Pancreas (tissue), 10 donors: ENCODE results near the gene RHO. TPM values are rescaled to one million over a fixed set of nuclear protein-coding genes. Genes with fewer than 3 reads are reported as not detected.

Source experiments
- ATAC-seq, 4 donors: fragments of 200-7000 bp; cut with Tn5 transposase; one replicate each; pipeline versions ENCODE4 v1.8.0 to v1.9.1; 2020; ENCODE audit warnings: mild to moderate bottlenecking in 4 of 4, moderate library complexity in 4 of 4
- DNase-seq, 6 donors: peaks; one replicate each; pipeline ENCODE4 v3.0.0-alpha.2; 2020
- FAIRE-seq: peaks from 2 replicates; lab custom pipeline; 2012; peaks lifted over from hg19 to GRCh38; lab: Jason Lieb, UNC
- H3K27ac ChIP-seq, 4 donors: fragments of 200-600 bp; sonication (generic); 1 replicate in 3 of 4; 2 replicates in 1 of 4; pipeline versions ENCODE4 v1.5.0 to v1.8.0; 2020
- H3K27me3 ChIP-seq, 4 donors: fragments of 200-600 bp; one replicate each; pipeline ENCODE4 v1.8.0; 2021
- H3K36me3 ChIP-seq, 3 donors: fragments of 200-600 bp; sonication (generic) in 1 of 3; one replicate each; pipeline versions ENCODE4 v1.5.0 to v1.8.0; 2020 to 2021
- H3K4me1 ChIP-seq, 3 donors: fragments of 200-600 bp; one replicate each; pipeline ENCODE4 v1.8.0; 2021
- H3K4me3 ChIP-seq, 4 donors: fragments of 200-600 bp; sonication (generic) in 2 of 4; one replicate each; pipeline versions ENCODE4 v1.5.0 to v1.8.0; 2020 to 2021
- H3K9me3 ChIP-seq, 4 donors: fragments of 200-600 bp; one replicate each; pipeline ENCODE4 v1.8.0; 2021
- CTCF ChIP-seq, 4 donors: fragments of 200-600 bp; sonication (generic) in 3 of 4; IDR thresholded peaks; one replicate each; pipeline versions ENCODE4 v1.5.0 to v1.8.0; 2021; ENCODE audit warnings: antibody characterized with exemption in 4 of 4
- WGBS, 2 donors: extraction: QIAGEN DNeasy Blood & Tissue Kit; methylation state at CpG; one replicate each; pipeline ENCODE4 v1.1.7; 2013; 5-methylcytosine and 5-hydroxymethylcytosine counted together
- intact Hi-C, 3 donors: fragments of 100-400 bp; cut with DNase I; formaldehyde crosslinking; loops; one replicate each; pipeline versions ENCODE4 v1.11.1 to v1.14.2; 2022
- polyA plus RNA-seq, 2 donors: library from polyadenylated mRNA; stranded (reverse); fragments of 200-250 nt; gene quantifications; one replicate each; pipeline ENCODE4 v1.2.3, GENCODE V29; 2013
- total RNA-seq, 6 donors: library from RNA; stranded (reverse); fragmentation: NEBNext Ultra II Directional in 4 of 6; extraction: Animal tissue kit (Norgen Biotek cat#: 25700) in 4 of 6; gene quantifications; one replicate each; pipeline versions ENCODE4 v1.2.1 to v1.2.4, GENCODE V29; 2021 to 2023
- donor health status: healthy with polysubstance abuse.
- donor health status: DM: no; HTN: no; CAD: no; lungs with moderate emphysema.
- donor health status: DM: no; HTN: no; CAD: no.
- donor health status: control.
- donor health status: control.
- donor health status: Bipolar disorder and iron deficiency.
- donor health status: DM: yes; HTN: yes; CAD: no.
- donor health status: DM: no; HTN: no; CAD: no.
- donor health status: DM: no; HTN: no; CAD: no.
- donor health status: DM: yes; HTN: yes; CAD: no.

The RHO gene
- total and polyA plus RNA-seq, 8 donors, result 0.05 TPM; not detected in 7

- H3K27ac ChIP-seq, result no peak overlapping the region
- 68 to 69% methylated on average over 19 of the region's 19 CpGs for WGBS, 2 donors
- DNase-seq, result peak in 4 of 6 donors; percentile 41 to 58 (median 49)
- no peaks in the 10 kb centered on the region for H3K9me3 ChIP-seq
- peaks cover 0 to 4% (median 0%) of the 10 kb centered on the region in 3 donors for H3K4me1 ChIP-seq
- H3K27me3 ChIP-seq, result no peaks in the 10 kb centered on the region
- H3K36me3 ChIP-seq, result no peaks in the 10 kb centered on the region
- peak; percentile 55 to 93 (median 88) for ATAC-seq
- no peak for FAIRE-seq
- TF ChIP-seq CTCF (IDR thresholded peaks at IDR 0.05), result no peak
- intact Hi-C loops, result no loop called here
- H3K4me3 ChIP-seq, result no peak overlapping the region
Observed at GRCh38 chr3:129548104-129548965, 19.9 kb downstream of the RHO start.

- no peak for FAIRE-seq
- no peak overlapping the region for H3K27ac ChIP-seq
- H3K4me1 ChIP-seq, result peaks cover 0 to 4% (median 0%) of the 10 kb centered on the region in 3 donors
- intact Hi-C loops, result no loop called here
- no peaks in the 10 kb centered on the region for H3K27me3 ChIP-seq
- no peak overlapping the region for H3K4me3 ChIP-seq
- DNase-seq, result no peak
- no peak for ATAC-seq
- no peaks in the 10 kb centered on the region for H3K9me3 ChIP-seq
- no peak for TF ChIP-seq CTCF (IDR thresholded peaks at IDR 0.05)
- no peaks in the 10 kb centered on the region for H3K36me3 ChIP-seq
- WGBS, 2 donors, result 85 to 90% methylated on average over 17 to 18 of the region's 18 CpGs
Observed at GRCh38 chr3:129549006-129549800, 20.8 kb downstream of the RHO start.

- WGBS, 2 donors, result 92% methylated on average over 3 of the region's 3 CpGs
- no peak for ATAC-seq
- intact Hi-C loops, result no loop called here
Observed at GRCh38 chr3:129549805-129550204, 21.4 kb downstream of the RHO start.

GRCh38 chr3:129552287-129553050 lies 24.0 kb downstream of the RHO start:
- Histone ChIP-seq H3K4me3 (no peak overlapping the region), H3K36me3 (no peaks in the 10 kb centered on the region), H3K27me3 (no peaks in the 10 kb centered on the region), H3K9me3 (no peaks in the 10 kb centered on the region), H3K27ac (no peak overlapping the region), H3K4me1 (peaks cover 0 to 4% (median 0%) of the 10 kb centered on the region in 3 donors)
- 81 to 83% methylated on average over 10 of the region's 10 CpGs for WGBS, 2 donors
- no peak for TF ChIP-seq CTCF (IDR thresholded peaks at IDR 0.05)
- no peak for FAIRE-seq
- DNase-seq, result peak in 1 of 6 donors; percentile 31
- ATAC-seq, result no peak
- intact Hi-C loops, result no loop called here

More at GRCh38 chr3:129549805-129550204, 21.4 kb downstream of the RHO start:
- H3K27me3 ChIP-seq, result no peaks in the 10 kb centered on the region
- TF ChIP-seq CTCF (IDR thresholded peaks at IDR 0.05), result no peak
- H3K9me3 ChIP-seq, result no peaks in the 10 kb centered on the region
- no peak for FAIRE-seq
- no peak for DNase-seq
- no peaks in the 10 kb centered on the region for H3K36me3 ChIP-seq
- no peak overlapping the region for H3K4me3 ChIP-seq
- no peak overlapping the region for H3K27ac ChIP-seq
- H3K4me1 ChIP-seq, result peaks cover 0 to 4% (median 0%) of the 10 kb centered on the region in 3 donors
